ENCODE results near the gene PABPN1L. TPM values are rescaled to one million over a fixed set of nuclear protein-coding genes. Genes with fewer than 3 reads are reported as not detected.
"Not testable (repeated sequence)": the region's sequence is repeated elsewhere in the genome, so short reads cannot be mapped to it uniquely, and the experiment has no call there.

Gene PABPN1L
- total RNA-seq, 1 experiment from 2014 or later = not detected

DNA sequence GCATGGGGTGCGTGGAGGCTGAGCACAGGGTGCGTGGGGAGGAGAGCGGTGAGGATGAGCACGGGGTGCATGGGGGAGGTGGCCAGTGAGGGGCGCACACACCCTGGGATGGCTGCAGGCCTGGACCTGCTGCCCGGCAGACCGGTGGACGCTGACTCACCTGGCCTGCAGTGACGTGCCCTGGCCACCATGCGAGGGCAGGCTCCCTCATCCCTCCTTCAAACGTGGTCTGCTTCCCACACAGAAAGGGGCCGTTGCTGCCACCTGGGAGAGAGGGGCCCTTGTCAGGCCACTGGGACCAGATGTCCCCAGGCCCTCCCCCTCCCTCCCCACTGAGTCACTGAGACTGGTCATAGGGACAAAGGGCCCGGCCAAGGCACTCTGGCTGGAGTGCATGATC lies 34.6 kb downstream of the PABPN1L start:
- H3K27me3 ChIP-seq = no peaks in the 10 kb centered on the region
- H3K9me3 ChIP-seq = no peaks in the 10 kb centered on the region
- no peak for DNase-seq
- H3K4me3 ChIP-seq = no peak overlapping the region
- H3K36me3 ChIP-seq = no peaks in the 10 kb centered on the region

DNA sequence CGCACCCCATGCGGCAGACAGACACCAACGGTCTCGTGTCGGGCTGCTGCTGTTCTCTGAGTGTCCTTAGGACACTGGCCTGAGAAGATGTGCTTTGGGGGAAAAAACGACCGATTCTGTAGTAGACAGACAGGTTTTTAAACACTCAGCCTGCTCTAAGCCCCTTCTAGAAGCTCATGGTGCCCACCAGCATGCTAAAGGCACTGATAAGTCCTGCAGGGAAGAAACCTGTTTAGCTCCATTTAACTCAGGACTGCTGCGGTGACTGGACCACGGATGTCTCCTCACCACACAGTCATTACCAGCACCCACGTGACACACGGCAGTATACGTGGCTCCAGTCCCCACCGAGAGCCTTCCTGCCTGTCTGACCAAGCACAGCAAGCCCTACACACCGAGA lies 35.7 kb downstream of the PABPN1L start:
- no peak for DNase-seq
- no peak overlapping the region for H3K4me3 ChIP-seq
- no peaks in the 10 kb centered on the region for H3K36me3 ChIP-seq
- H3K27me3 ChIP-seq = no peaks in the 10 kb centered on the region
- no peaks in the 10 kb centered on the region for H3K9me3 ChIP-seq

DNA sequence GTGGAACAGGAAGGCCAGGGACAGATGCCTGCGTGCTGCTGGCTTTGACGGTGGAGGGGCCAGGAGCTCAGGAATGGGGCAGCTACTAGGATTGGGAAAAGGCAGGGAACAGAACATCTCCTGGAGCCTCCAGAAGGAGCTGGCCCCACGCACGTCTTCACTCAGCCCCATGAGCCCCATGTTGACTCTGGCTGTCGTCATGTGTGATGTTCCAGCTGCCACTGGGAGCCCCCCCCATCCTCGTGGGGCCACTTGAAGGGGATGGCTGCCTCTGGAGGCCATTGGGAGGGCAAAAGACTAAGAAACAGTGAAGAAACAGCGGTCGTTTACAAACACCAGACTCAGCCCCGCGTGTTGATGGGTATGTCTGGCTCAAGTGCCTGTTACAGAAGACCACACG lies 36.2 kb downstream of the PABPN1L start:
- no peaks in the 10 kb centered on the region for H3K36me3 ChIP-seq
- no peaks in the 10 kb centered on the region for H3K9me3 ChIP-seq
- no peaks in the 10 kb centered on the region for H3K27me3 ChIP-seq
- DNase-seq = no peak
- H3K4me3 ChIP-seq = no peak overlapping the region

DNA sequence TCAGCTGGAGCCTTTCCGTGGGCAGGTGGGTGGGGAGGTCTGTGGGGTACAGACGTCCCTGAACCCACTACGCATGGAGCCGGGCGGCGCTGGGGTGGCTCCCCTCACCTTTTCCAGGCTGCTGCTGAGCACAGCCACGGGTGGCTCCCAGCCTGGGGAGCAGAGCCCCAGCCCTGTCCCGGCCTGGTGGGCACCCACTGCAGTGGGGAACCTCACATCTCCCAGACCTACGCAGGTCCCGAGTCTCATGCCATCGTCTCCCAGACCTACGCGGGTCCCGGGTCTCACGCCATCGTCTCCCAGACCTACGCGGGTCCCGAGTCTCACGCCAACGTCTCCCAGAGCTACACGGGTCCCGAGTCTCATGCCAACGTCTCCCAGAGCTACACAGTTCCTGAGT lies 37.7 kb downstream of the PABPN1L start:
- Histone ChIP-seq H3K27me3 (no peaks in the 10 kb centered on the region), H3K36me3 (no peaks in the 10 kb centered on the region), H3K4me3 (no peak overlapping the region), H3K9me3 (no peaks in the 10 kb centered on the region)
- no peak for DNase-seq

DNA sequence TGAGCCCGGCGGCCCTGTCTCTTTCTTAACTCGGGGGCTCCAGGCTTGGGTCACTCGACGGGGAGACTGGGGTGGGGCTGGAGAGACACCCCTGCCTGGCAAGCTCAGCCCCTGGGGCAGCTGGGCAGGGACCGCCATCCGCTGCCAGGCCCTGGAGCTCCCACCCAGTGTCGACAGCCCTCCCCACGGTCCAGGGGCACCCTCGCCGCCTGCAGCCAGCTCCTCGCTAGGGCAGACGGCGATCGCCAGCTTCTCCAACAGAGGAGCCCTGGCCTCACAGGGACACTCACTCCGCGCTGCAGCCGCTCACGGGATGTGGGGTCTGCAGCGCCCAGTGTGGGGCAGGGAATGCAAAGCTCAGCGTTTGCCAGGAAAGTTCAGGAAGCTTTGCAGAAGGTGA lies 38.7 kb downstream of the PABPN1L start:
- no peak overlapping the region for H3K4me3 ChIP-seq
- no peaks in the 10 kb centered on the region for H3K9me3 ChIP-seq
- H3K36me3 ChIP-seq = no peaks in the 10 kb centered on the region
- no peak for DNase-seq
- H3K27me3 ChIP-seq = no peaks in the 10 kb centered on the region

DNA sequence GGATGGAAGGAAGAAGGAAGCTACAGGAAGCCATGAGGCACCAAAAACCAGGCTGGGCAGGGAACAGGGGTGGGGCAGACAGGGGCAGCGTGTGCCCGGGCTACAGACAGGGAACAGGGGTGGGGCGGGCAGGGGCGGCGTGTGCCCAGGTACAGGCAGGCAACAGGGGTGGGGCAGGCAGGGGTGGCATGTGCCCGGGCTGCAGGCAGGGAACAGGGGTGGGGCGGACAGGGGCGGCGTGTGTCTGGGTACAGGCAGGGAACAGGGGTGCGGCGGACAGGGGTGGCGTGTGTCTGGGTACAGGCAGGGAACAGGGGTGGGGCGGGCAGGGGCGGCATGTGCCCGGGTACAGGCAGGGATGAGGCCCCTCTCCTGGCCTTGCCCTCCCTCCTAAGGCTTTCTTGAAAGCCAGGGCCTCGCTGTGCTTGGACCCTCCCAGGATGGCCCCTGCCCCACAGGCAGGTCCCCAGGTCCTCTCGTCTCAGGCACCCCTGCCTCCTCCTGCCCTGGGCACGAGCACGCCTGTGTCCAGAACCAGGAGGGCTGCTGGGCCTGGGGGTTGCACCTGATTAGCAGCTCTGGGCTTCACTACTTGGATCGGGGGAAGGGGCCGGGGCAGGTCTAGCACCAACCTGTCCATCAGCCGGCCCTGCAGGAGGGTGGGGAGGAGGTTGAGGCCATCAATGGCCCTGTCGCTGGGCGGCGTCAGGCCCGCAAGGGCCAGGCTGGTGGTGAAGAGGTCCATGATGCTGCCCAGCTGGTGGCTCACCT lies 40.2 kb downstream of the PABPN1L start:
- no peak for DNase-seq
- no peaks in the 10 kb centered on the region for H3K27me3 ChIP-seq
- H3K36me3 ChIP-seq = no peaks in the 10 kb centered on the region
- no peaks in the 10 kb centered on the region for H3K9me3 ChIP-seq
- no peak overlapping the region for H3K4me3 ChIP-seq

DNA sequence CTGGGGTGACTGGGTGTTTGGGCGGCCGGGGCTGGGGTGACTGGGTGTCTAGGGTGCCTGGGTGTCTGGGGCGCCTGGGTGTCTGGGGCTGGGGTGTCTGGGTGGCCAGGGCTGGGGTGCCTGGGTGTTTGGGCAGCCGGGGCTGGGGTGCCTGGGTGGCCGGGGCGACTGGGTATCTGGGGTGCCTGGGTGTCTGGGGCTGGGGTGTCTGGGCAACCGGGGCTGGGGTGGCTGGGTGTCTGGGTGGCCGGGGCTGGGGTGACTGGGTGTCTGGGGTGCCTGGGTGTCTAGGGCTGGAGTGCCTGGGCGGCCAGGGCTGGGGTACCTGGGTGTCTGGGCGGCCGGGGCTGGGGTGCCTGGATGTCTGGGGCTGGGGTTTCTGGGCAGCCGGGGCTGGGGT lies 41.3 kb downstream of the PABPN1L start:
- Histone ChIP-seq H3K4me3 (no peak overlapping the region), H3K9me3 (no peaks in the 10 kb centered on the region), H3K27me3 (no peaks in the 10 kb centered on the region), H3K36me3 (no peaks in the 10 kb centered on the region)
- no peak for DNase-seq

DNA sequence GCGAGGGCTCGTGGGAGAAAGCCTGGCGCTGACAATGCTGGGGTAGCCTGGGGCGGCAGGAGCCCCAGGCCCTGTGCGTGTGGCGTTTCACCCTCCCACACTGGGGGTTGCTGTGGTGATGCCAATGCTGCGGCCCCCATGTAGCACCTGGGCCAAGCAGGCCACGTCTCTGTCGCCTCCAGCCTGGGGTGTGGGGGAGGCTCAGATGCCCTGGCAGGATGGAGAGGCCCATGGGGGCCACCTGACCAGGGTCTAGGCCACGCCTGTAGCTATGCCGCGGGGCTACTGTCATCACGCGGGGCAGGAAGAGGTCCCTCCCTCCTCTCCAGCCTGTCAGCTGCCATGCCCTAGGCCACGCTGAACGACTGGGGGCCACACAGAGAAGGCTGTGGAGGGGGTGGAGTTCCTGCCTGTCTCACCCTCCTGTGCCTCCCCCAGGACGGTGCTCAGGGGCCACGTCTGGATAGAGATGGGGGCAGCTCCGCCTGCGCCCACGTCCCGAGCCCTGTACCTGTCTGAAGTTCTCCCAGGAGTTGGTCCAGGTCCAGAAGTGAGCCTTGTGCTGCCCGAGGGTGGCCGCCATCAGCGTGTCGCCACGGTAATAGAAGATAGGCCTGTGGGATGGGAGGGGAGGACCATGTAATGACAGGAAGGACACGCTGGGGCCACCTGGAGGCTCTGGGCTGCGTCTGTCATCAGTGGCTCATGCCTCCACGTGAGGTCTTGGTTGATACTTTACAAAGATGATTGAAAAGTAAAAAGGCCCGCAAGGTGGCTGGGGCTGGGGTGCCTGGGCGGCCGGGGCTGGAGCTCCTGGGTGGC lies 42.0 kb downstream of the PABPN1L start:
- no peak for DNase-seq
- Histone ChIP-seq H3K36me3 (no peaks in the 10 kb centered on the region), H3K27me3 (no peaks in the 10 kb centered on the region), H3K9me3 (no peaks in the 10 kb centered on the region), H3K4me3 (no peak overlapping the region)

DNA sequence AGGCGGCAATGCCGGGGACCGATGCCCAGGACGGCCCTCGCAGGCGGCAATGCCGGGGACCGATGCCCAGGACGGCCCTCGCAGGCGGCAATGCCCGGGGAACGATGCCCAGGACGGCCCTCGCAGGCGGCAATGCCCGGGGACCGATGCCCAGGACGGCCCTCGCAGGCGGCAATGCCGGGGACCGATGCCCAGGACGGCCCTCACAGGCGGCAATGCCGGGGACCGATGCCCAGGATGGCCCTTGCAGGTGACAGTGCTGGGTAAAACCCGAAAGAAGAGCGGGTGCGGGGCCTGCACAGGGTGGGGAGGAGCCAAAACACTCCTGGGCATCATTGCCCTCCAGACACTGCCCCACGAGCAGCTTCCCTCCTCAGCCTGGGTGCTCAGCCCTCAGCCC lies 42.8 kb downstream of the PABPN1L start:
- H3K27me3 ChIP-seq, H3K9me3 ChIP-seq, H3K4me3 ChIP-seq, DNase-seq, H3K36me3 ChIP-seq: not testable (repeated sequence)

DNA sequence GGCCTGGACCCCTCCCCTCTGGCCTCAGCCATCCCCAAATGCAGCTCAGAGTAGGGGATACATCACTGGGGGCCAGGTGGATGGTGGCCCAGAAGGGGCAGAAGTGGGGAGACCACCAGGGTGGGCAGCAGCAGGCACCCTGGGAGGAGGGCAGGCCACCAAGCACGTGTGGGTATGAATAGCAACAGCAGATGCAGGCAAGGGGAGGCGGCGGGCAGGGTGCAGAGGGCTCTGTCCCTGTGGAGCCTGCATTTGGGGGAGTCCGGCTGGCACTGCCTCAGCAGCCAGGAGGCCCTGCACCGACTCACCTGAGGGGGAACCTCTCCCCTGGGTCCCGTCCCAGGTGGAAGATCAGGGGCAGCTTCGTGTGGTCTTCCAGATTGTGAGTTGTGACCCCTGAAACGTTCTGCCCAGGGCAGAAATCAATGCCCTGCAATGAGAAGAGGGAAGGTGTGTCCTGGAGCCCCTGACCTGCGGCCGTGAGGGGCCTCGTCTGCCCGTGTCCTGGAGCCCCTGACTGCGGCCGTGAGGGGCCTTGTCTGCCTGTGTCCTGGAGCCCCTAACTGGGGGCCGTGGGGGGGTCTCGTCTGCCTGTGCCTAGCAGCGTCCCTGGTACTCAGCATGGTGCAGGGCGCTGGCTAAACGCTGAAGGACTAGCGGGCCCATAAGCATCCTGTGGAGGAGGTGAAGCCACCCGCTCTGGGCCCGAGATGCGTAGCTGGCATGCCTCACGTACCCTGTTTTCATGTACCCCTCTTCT lies 44.0 kb downstream of the PABPN1L start:
- Histone ChIP-seq H3K36me3 (no peaks in the 10 kb centered on the region), H3K27me3 (no peaks in the 10 kb centered on the region), H3K9me3 (no peaks in the 10 kb centered on the region), H3K4me3 (no peak overlapping the region)
- DNase-seq = no peak

DNA sequence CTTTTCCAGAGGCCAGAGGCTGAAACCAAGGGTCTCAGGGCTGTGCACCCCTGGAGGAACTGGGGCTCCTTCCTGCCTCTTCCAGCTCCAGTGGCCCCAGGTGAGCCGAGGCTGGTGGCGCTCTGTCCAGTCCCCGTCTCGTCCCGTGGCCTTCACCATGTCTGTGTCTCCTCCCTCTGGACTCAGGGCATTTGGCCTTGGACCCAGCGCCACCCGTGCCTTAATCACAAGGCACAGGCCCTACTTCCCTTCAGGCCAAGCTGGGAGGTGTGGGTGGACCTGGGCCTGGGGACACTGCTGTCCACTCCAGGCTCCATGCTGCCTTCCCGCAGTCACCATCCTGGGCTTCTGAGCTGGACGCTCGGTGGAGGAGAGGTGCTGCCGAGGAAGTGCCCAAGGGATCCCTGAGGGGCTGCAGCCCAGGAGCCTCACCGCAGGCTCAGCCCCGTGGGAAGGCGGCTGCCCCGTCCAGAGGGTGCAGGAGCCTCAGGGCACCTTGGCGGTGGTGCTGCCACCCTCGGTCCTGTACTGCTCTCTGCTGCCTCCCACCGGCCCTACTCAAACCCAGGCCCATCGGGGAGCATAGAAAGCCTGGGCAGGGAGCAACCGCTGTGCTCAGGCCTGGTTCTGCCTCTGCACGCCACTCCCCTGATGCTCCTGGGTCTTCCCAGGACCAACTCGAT lies 45.2 kb downstream of the PABPN1L start:
- Histone ChIP-seq H3K27me3 (no peaks in the 10 kb centered on the region), H3K9me3 (no peaks in the 10 kb centered on the region), H3K36me3 (no peaks in the 10 kb centered on the region), H3K4me3 (no peak overlapping the region)
- no peak for DNase-seq

DNA sequence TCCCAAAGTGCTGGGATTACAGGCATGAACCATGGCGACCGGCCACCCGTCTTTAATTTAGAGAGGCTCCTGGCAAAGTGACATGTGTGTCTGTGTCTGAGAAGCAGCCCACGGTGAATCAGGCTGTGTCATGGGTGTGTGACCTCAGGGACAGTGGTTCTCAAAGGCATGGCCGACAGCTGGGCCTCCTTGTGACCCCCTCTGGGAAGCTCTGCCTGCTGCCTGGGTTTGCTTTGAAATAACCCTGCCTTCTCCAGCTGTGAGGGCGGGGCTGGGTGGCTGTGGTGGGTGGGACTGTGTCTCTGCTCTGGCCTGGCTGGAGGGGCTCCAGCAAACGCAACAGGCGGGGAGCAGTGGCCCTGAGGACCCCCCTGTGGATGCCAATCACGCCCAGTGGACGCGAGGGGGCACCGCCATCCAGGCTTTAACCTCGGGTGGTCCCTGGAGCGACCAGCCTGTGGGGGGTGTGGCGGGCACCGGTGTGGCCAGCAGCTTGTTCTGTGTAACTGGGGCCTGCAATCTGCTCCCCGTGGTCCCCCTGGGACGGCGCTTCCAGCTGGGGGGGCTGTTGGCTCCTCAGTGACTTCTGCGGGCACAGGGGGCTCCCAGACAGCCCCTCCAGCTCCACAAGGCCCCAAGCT lies 46.0 kb downstream of the PABPN1L start:
- Histone ChIP-seq H3K4me3 (no peak overlapping the region), H3K27me3 (no peaks in the 10 kb centered on the region), H3K36me3 (no peaks in the 10 kb centered on the region), H3K9me3 (no peaks in the 10 kb centered on the region)
- no peak for DNase-seq

DNA sequence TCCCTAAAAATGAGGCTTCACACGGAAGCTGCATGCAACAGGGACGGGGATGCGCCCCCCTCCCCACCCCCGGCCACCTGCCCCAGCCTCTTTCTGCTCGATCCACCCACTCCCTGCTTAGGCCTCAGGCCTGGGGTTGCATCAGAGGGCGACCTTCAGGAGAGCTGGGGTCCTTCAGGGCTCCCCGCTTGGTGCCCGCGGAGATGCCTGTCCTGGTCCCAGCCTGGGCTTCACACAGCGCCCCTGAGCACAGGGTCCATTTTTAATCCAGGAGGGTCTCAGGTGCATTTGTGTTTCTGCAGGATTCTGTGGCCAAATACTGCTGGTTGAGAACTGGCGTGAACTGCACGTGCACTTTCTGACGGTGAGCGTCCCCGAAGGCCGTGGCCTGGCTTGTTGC lies 47.3 kb downstream of the PABPN1L start:
- Histone ChIP-seq H3K27me3 (no peaks in the 10 kb centered on the region), H3K4me3 (no peak overlapping the region), H3K9me3 (no peaks in the 10 kb centered on the region), H3K36me3 (no peaks in the 10 kb centered on the region)
- DNase-seq = no peak

DNA sequence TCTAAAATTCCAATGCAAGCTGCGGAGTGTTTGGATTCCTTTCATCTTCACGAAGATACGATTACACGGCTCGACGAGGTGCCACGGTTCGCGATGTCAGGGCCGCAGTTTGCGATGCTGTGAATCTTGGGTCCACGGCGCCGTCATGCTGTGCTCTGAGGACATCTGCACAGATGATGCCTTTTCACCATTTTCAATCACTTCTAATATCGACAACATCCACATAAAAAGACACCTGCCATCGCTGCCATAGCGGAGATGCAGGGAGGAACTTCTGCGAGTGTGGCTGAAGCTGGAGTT lies 47.9 kb downstream of the PABPN1L start:
- Histone ChIP-seq H3K36me3 (no peaks in the 10 kb centered on the region), H3K4me3 (no peak overlapping the region), H3K9me3 (no peaks in the 10 kb centered on the region), H3K27me3 (no peaks in the 10 kb centered on the region)
- DNase-seq = no peak

DNA sequence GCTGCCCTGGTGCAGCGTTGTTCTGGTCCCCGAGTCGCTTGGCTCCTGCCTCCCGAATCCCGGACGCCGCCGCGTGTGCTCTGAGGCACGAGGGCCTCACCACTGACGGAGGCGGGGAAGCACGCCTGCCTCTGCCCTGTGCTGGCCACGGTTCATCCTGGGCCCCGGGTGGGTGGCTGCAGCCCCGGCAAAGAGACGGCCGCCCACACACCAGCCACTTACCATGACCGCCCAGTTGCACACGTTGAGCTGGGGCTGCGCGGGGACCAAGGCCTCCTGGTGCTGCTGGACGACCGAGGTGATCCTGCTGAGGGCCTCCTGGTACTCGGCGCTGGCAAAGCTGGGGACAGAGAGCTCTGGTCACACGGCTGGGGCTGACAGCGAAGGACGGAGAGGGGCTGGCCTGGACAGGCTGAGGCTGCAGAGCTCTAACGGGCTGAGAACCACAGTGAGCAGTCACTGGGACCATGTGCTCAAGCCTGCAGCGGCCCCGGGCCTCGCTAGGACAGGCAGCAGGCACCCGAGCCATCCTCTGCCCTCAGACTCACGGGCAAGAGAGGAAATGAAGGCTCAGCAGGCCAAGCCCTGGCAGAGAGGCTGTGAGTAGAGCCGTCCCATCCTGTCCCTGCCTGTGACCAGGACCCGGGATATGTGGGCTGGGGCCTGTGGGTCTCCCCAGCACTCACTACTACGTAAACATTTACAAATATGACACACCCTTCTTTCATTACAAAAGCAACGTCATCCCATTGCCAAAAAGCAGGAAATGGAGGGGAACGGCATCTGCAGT lies 48.5 kb downstream of the PABPN1L start:
- H3K9me3 ChIP-seq = no peaks in the 10 kb centered on the region
- no peaks in the 10 kb centered on the region for H3K36me3 ChIP-seq
- DNase-seq = no peak
- H3K4me3 ChIP-seq = no peak overlapping the region
- no peaks in the 10 kb centered on the region for H3K27me3 ChIP-seq

Measured in MG63 (cell line).